H1 (cell line): Measurements from ENCODE around the gene SEZ6L. TPM values are rescaled to one million over a fixed set of nuclear protein-coding genes. Genes with fewer than 3 reads are reported as not detected.

ENCODE experiments used
- ASH2L ChIP-seq: fragments of 200-600, 300-600 bp; sonication (generic); IDR thresholded peaks from one replicate; pipeline ENCODE4 v1.7.1; 2017; ENCODE audit warnings: low read length
- NANOG ChIP-seq: IDR thresholded peaks from 2 replicates; pipeline ENCODE4 v1.6.1; 2011; ENCODE audit warnings: low read length, low read depth, mild to moderate bottlenecking, inconsistent platforms; ENCODE audit not compliant: insufficient read depth, poor library complexity, severe bottlenecking
- polyA plus RNA-seq, 7 experiments: library from polyadenylated mRNA; depleted of rRNA in 3 of 7; stranded (reverse) in 5 of 7; unstranded in 2 of 7; fragments of >200 nt in 5 of 7; fragments of 200-250 nt in 2 of 7; gene quantifications; 1 replicate in 5 of 7; 2 replicates in 1 of 7; 4 replicates in 1 of 7; pipeline versions ENCODE4 v1.2.1 to v1.2.3, GENCODE V29; 2011 to 2013; ENCODE audit warnings: missing spikeins in 2 of 7, mixed read lengths in 2 of 7
- total RNA-seq: library from RNA; stranded (reverse); fragmentation: NEBNext Ultra II Directional; extraction: Animal tissue kit (Norgen Biotek cat#: 25700); gene quantifications from 2 replicates; pipeline ENCODE4 v1.2.1, GENCODE V29; 2021
- TF ChIP-seq, protein P1 (sequence below): fragments of 300-600 bp; sonication (generic); IDR thresholded peaks from 2 replicates; pipeline ENCODE4 v1.7.1; 2012; ENCODE audit warnings: low read length, moderate library complexity, mild to moderate bottlenecking, inconsistent platforms; ENCODE audit not compliant: insufficient replicate concordance

The SEZ6L gene
- total and polyA plus RNA-seq, 2 of the 8 experiments (the other 6 are each of a cell fraction or from before 2014, with no cell fraction given): 0.06 to 0.33 TPM

GRCh38 chr22:26342745-26343410 is 173.6 kb downstream of the SEZ6L start (continued):
- TF ChIP-seq, protein P1, sequence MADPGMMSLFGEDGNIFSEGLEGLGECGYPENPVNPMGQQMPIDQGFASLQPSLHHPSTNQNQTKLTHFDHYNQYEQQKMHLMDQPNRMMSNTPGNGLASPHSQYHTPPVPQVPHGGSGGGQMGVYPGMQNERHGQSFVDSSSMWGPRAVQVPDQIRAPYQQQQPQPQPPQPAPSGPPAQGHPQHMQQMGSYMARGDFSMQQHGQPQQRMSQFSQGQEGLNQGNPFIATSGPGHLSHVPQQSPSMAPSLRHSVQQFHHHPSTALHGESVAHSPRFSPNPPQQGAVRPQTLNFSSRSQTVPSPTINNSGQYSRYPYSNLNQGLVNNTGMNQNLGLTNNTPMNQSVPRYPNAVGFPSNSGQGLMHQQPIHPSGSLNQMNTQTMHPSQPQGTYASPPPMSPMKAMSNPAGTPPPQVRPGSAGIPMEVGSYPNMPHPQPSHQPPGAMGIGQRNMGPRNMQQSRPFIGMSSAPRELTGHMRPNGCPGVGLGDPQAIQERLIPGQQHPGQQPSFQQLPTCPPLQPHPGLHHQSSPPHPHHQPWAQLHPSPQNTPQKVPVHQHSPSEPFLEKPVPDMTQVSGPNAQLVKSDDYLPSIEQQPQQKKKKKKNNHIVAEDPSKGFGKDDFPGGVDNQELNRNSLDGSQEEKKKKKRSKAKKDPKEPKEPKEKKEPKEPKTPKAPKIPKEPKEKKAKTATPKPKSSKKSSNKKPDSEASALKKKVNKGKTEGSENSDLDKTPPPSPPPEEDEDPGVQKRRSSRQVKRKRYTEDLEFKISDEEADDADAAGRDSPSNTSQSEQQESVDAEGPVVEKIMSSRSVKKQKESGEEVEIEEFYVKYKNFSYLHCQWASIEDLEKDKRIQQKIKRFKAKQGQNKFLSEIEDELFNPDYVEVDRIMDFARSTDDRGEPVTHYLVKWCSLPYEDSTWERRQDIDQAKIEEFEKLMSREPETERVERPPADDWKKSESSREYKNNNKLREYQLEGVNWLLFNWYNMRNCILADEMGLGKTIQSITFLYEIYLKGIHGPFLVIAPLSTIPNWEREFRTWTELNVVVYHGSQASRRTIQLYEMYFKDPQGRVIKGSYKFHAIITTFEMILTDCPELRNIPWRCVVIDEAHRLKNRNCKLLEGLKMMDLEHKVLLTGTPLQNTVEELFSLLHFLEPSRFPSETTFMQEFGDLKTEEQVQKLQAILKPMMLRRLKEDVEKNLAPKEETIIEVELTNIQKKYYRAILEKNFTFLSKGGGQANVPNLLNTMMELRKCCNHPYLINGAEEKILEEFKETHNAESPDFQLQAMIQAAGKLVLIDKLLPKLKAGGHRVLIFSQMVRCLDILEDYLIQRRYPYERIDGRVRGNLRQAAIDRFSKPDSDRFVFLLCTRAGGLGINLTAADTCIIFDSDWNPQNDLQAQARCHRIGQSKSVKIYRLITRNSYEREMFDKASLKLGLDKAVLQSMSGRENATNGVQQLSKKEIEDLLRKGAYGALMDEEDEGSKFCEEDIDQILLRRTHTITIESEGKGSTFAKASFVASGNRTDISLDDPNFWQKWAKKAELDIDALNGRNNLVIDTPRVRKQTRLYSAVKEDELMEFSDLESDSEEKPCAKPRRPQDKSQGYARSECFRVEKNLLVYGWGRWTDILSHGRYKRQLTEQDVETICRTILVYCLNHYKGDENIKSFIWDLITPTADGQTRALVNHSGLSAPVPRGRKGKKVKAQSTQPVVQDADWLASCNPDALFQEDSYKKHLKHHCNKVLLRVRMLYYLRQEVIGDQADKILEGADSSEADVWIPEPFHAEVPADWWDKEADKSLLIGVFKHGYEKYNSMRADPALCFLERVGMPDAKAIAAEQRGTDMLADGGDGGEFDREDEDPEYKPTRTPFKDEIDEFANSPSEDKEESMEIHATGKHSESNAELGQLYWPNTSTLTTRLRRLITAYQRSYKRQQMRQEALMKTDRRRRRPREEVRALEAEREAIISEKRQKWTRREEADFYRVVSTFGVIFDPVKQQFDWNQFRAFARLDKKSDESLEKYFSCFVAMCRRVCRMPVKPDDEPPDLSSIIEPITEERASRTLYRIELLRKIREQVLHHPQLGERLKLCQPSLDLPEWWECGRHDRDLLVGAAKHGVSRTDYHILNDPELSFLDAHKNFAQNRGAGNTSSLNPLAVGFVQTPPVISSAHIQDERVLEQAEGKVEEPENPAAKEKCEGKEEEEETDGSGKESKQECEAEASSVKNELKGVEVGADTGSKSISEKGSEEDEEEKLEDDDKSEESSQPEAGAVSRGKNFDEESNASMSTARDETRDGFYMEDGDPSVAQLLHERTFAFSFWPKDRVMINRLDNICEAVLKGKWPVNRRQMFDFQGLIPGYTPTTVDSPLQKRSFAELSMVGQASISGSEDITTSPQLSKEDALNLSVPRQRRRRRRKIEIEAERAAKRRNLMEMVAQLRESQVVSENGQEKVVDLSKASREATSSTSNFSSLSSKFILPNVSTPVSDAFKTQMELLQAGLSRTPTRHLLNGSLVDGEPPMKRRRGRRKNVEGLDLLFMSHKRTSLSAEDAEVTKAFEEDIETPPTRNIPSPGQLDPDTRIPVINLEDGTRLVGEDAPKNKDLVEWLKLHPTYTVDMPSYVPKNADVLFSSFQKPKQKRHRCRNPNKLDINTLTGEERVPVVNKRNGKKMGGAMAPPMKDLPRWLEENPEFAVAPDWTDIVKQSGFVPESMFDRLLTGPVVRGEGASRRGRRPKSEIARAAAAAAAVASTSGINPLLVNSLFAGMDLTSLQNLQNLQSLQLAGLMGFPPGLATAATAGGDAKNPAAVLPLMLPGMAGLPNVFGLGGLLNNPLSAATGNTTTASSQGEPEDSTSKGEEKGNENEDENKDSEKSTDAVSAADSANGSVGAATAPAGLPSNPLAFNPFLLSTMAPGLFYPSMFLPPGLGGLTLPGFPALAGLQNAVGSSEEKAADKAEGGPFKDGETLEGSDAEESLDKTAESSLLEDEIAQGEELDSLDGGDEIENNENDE: no peak
- TF ChIP-seq ASH2L (no peak), NANOG (no peak)
